GM12865 (cell line): ENCODE data around the gene YAF2.

Experiments used
- DNase-seq: peaks from one replicate; pipeline ENCODE4 v3.0.0; 2010; ENCODE audit warnings: low read depth
- H3K4me3 ChIP-seq: 2 replicates; pipeline ENCODE4 v1.5.1; 2011; ENCODE audit warnings: mild to moderate bottlenecking, low read depth, low read length, control low read depth
- CTCF ChIP-seq: IDR thresholded peaks from 2 replicates; pipeline ENCODE4 v1.5.1; 2011; ENCODE audit warnings: low read length, control low read depth, low read depth, inconsistent platforms; ENCODE audit not compliant: insufficient read depth; ENCODE audit errors: missing control alignments

Gene YAF2

GRCh38 chr12:42109031-42109430, 129.0 kb downstream of the YAF2 start:
- TF ChIP-seq CTCF: no peak
- no peak for DNase-seq
- H3K4me3 ChIP-seq: no peak overlapping the region
